Measurements from ENCODE around the gene DHX15. TPM values are rescaled to one million over a fixed set of nuclear protein-coding genes. Genes with fewer than 3 reads are reported as not detected.

The DHX15 gene
- total RNA-seq, 2 donors from 2014 or later = 193 to 195 TPM

DNA sequence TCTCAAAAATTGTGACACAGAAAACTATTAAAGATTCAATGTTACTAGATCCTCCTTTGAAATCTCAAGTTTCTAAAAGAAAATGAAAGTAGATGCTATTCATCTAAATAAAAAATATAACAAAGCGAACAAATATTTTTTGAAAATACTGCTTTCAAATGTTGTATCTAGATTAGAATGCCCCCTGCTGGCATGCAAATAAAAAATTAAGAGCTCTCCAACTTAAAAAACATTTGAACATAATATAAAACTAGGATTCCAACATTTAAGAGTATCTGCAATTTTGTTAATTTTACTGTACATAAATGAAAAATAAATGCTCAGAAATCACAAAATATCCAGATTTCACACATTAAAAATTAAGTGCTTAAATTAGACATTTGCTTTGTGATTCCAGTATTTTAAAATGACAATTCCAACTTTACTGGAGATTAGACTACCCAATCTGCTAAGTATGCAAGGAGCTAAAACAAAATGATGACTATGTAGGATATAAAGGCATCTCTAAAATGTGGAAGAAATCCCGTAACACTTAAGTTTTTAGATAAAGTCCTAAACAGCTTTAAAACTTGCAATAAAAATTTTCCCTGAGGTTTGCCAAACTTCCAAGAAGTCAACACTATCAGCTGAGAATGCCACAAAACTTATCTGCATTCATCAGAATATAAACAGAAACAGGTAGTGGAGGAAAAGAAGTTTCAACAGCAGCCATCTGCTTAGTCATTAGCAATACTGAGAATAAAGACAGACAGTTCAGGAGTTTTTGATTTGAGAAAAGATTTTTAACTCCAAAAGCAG, 32.7 kb downstream of the DHX15 start:
- no peak overlapping the region for H3K4me3 Mint-ChIP-seq
- Histone ChIP-seq H3K9me3 (ENCODE audit: control insufficient read depth, low read length) (peaks cover 6% of the 10 kb centered on the region), H3K4me3 (ENCODE audit: low read length) (no peak overlapping the region), H3K27ac (ENCODE audit: low read depth, low read length) (no peak overlapping the region), H3K27me3 (ENCODE audit: control insufficient read depth, insufficient read depth, low read length, poor library complexity, severe bottlenecking) (no peaks in the 10 kb centered on the region), H3K4me1 (ENCODE audit: control insufficient read depth, insufficient read depth, low read length) (peaks cover 3% of the 10 kb centered on the region), H3K36me3 (ENCODE audit: control insufficient read depth, insufficient read depth, low read length) (peaks cover 87% of the 10 kb centered on the region), H3K9ac (ENCODE audit: extremely low read depth, low read length, poor library complexity, severe bottlenecking) (no peak overlapping the region)
- TF ChIP-seq, protein P1, sequence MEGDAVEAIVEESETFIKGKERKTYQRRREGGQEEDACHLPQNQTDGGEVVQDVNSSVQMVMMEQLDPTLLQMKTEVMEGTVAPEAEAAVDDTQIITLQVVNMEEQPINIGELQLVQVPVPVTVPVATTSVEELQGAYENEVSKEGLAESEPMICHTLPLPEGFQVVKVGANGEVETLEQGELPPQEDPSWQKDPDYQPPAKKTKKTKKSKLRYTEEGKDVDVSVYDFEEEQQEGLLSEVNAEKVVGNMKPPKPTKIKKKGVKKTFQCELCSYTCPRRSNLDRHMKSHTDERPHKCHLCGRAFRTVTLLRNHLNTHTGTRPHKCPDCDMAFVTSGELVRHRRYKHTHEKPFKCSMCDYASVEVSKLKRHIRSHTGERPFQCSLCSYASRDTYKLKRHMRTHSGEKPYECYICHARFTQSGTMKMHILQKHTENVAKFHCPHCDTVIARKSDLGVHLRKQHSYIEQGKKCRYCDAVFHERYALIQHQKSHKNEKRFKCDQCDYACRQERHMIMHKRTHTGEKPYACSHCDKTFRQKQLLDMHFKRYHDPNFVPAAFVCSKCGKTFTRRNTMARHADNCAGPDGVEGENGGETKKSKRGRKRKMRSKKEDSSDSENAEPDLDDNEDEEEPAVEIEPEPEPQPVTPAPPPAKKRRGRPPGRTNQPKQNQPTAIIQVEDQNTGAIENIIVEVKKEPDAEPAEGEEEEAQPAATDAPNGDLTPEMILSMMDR (conservative IDR thresholded peaks at IDR 0.05) = peak; percentile 44
- H3K4me1 Mint-ChIP-seq = peaks cover 26% of the 10 kb centered on the region
- H3K27ac Mint-ChIP-seq = peak overlapping the region; percentile 75
- peaks cover 54% of the 10 kb centered on the region for H3K36me3 Mint-ChIP-seq (ENCODE audit: low read depth)
- H3K27me3 Mint-ChIP-seq (ENCODE audit: insufficient read depth) = no peaks in the 10 kb centered on the region
- H3K9me3 Mint-ChIP-seq = no peaks in the 10 kb centered on the region
- WGBS, 2 experiments (ENCODE audit: insufficient coverage in 1 of 2, insufficient read length in 1 of 2) = 84% methylated on average over 2 of the region's 2 CpGs; no CpG with 5 or more reads in 1 of the 2 experiments
- no peak for DNase-seq

DNA sequence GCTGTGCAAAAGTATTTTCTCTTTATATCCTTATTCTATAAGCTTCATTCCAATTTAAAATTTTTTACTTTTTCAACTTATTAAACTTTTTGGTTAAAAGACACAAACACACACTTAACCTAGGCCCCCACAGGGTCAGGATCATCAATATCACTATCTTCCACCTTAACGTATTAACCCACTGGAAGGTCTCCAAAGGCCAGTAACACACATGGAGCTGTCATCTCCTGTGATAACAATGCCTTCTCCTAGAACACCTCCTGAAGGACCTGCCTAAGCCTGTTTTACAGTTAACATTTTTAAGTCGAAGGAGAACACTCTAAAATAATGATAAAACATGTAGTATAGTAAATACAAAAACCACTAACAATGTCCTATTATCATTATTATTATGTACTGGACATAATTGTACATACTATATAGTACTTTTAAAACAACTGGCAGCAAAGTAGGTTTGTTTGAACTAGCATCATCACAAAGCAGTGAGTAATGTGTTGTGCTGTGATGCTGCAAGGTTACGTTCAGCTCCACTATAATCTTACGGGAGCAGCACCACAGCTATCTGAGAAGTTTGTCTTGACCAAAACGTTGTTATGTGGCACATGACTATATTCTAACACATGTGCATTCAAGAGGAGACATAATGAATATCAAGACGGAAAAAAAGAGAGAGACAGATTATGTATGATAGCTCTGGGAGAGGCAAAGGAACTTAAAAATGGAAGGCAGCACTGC, 33.7 kb downstream of the DHX15 start:
- Histone ChIP-seq H3K4me3 (ENCODE audit: low read length) (no peak overlapping the region), H3K4me1 (ENCODE audit: control insufficient read depth, insufficient read depth, low read length) (peaks cover 3% of the 10 kb centered on the region), H3K9ac (ENCODE audit: extremely low read depth, low read length, poor library complexity, severe bottlenecking) (no peak overlapping the region), H3K27ac (ENCODE audit: low read depth, low read length) (no peak overlapping the region), H3K36me3 (ENCODE audit: control insufficient read depth, insufficient read depth, low read length) (peaks cover 87% of the 10 kb centered on the region), H3K27me3 (ENCODE audit: control insufficient read depth, insufficient read depth, low read length, poor library complexity, severe bottlenecking) (no peaks in the 10 kb centered on the region), H3K9me3 (ENCODE audit: control insufficient read depth, low read length) (peaks cover 6% of the 10 kb centered on the region)
- no peaks in the 10 kb centered on the region for H3K27me3 Mint-ChIP-seq (ENCODE audit: insufficient read depth)
- no peak overlapping the region for H3K27ac Mint-ChIP-seq
- H3K36me3 Mint-ChIP-seq (ENCODE audit: low read depth) = peaks cover 51% of the 10 kb centered on the region
- no peak for DNase-seq
- TF ChIP-seq, protein P1 (conservative IDR thresholded peaks at IDR 0.05) = no peak
- H3K4me3 Mint-ChIP-seq = no peak overlapping the region
- H3K9me3 Mint-ChIP-seq = no peaks in the 10 kb centered on the region
- peaks cover 30% of the 10 kb centered on the region for H3K4me1 Mint-ChIP-seq
- WGBS, 2 experiments (ENCODE audit: insufficient coverage in 1 of 2, insufficient read length in 1 of 2) = 86 to 94% methylated on average over 2 to 5 of the region's 6 CpGs

DNA sequence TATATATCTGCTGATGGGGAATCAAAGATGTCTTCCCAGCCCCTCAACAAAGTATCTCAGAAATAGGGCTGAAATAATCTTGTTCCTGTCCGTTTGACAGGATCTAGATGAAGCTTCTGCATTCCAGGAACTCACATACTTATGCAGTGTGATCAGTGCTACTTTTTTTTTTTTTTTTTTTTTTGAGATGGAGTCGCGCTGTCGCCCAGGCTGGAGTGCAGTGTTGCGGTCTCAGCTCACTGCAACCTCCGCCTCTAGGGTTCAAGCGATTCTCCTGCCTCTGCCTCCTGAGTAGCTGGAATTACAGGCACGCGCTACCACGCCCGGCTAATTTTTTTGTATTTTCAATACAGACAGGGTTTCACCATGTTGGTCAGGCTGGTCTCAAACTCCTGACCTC, 36.4 kb downstream of the DHX15 start:
- Mint-ChIP-seq H3K27ac (peak overlapping the region; percentile 26), H3K9me3 (no peaks in the 10 kb centered on the region), H3K4me1 (peaks cover 30% of the 10 kb centered on the region), H3K4me3 (no peak overlapping the region), H3K36me3 (ENCODE audit: low read depth) (peaks cover 43% of the 10 kb centered on the region), H3K27me3 (ENCODE audit: insufficient read depth) (no peaks in the 10 kb centered on the region)
- no peak for DNase-seq
- TF ChIP-seq, protein P1 (conservative IDR thresholded peaks at IDR 0.05) = no peak
- 85 to 95% methylated on average over 8 to 11 of the region's 11 CpGs for WGBS, 2 experiments (ENCODE audit: insufficient coverage in 1 of 2, insufficient read length in 1 of 2)
- H3K9me3 ChIP-seq (ENCODE audit: control insufficient read depth, low read length) = no peaks in the 10 kb centered on the region
- H3K4me1 ChIP-seq (ENCODE audit: control insufficient read depth, insufficient read depth, low read length) = peaks cover 3% of the 10 kb centered on the region
- H3K36me3 ChIP-seq (ENCODE audit: control insufficient read depth, insufficient read depth, low read length) = peaks cover 86% of the 10 kb centered on the region
- no peak overlapping the region for H3K9ac ChIP-seq (ENCODE audit: extremely low read depth, low read length, poor library complexity, severe bottlenecking)
- no peak overlapping the region for H3K4me3 ChIP-seq (ENCODE audit: low read length)
- no peaks in the 10 kb centered on the region for H3K27me3 ChIP-seq (ENCODE audit: control insufficient read depth, insufficient read depth, low read length, poor library complexity, severe bottlenecking)
- no peak overlapping the region for H3K27ac ChIP-seq (ENCODE audit: low read depth, low read length)
